ENCODE results near the gene IDH3A. TPM values are rescaled to one million over a fixed set of nuclear protein-coding genes. Genes with fewer than 3 reads are reported as not detected.
A peak's percentile ranks its signal among the peaks of the same experiment; 100 is the strongest.

Gene IDH3A
- total RNA-seq (100 to 1,000 TPM in 1 of 4 donors, 10 to 100 TPM in 3; 74.9 to 106 (median 93.9) TPM), polyA plus RNA-seq (10 to 100 TPM; 78.1 to 85.1 (median 79.5) TPM)

DNA sequence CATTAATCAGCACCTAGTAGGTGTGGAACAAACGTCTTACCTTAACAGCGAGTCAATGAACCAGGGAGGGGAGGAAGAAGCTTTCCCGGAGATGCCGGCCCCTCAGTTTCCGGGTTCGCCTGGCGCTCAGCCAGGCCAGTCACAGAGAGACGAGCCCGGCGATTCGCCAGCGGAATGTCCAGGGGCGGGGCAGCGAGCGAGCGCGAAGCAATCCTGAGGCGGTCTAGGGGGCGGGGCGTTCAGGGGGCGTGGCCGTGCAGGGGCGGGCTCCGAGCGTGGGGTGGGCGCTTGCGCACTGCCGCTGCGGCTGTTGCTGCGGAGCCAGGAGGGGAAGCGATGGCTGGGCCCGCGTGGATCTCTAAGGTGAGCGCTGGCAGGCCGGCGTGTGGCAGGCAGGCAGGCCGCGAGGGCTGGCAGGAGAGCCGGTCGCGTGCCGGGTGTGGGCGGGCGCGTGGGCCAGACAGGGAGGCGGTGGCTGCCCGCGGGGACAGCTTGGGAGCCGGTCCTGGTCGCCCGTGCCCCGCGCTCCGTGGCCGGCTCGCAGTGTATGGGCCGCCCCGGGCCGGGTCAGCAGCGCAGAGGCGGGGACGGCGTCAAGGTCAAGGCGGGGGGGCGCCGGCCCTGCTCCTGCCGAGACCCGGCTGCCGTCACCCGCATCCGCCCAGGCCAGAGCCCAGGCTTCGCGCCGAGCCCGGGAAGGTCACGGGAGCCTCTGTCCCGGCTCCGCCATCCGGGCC, at the start of gene IDH3A:
TSS of gene IDH3A (plus strand) at position 295 of the 737 bp plus-strand sequence. CDS start at position 337, 42 bp downstream.
- no peaks in the 10 kb centered on the region for H3K27me3 ChIP-seq
- intact Hi-C loops (cut with DNase I): loop anchor here (1.0 to 2.0 kb wide), 2 partner anchors 18 to 724 kb away; partner anchors contain the start of genes CIB2 and MORF4L1
- H3K27ac ChIP-seq: peak within 1 kb of the TSS; percentile 88 to 96 (median 91)
- H3K4me3 ChIP-seq: peak within 1 kb of the TSS; percentile 63 to 98 (median 78)
- DNase-seq: peak; percentile 100
- no peaks in the 10 kb centered on the region for H3K36me3 ChIP-seq
- TF ChIP-seq EP300 (IDR thresholded peaks at IDR 0.05) (no peak), POLR2A (IDR thresholded peaks at IDR 0.05) (peak; percentile 39 to 45), POLR2AphosphoS5 (IDR thresholded peaks at IDR 0.05) (peak; percentile 90 to 97 (median 95))
- TF ChIP-seq, protein P1, sequence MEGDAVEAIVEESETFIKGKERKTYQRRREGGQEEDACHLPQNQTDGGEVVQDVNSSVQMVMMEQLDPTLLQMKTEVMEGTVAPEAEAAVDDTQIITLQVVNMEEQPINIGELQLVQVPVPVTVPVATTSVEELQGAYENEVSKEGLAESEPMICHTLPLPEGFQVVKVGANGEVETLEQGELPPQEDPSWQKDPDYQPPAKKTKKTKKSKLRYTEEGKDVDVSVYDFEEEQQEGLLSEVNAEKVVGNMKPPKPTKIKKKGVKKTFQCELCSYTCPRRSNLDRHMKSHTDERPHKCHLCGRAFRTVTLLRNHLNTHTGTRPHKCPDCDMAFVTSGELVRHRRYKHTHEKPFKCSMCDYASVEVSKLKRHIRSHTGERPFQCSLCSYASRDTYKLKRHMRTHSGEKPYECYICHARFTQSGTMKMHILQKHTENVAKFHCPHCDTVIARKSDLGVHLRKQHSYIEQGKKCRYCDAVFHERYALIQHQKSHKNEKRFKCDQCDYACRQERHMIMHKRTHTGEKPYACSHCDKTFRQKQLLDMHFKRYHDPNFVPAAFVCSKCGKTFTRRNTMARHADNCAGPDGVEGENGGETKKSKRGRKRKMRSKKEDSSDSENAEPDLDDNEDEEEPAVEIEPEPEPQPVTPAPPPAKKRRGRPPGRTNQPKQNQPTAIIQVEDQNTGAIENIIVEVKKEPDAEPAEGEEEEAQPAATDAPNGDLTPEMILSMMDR (IDR thresholded peaks at IDR 0.05): no peak
- 0% methylated on average over 79 of the region's 79 CpGs for WGBS, 2 donors
- peaks cover 0 to 28% (median 19%) of the 10 kb centered on the region in 4 donors for H3K4me1 ChIP-seq
- H3K9me3 ChIP-seq: no peaks in the 10 kb centered on the region

DNA sequence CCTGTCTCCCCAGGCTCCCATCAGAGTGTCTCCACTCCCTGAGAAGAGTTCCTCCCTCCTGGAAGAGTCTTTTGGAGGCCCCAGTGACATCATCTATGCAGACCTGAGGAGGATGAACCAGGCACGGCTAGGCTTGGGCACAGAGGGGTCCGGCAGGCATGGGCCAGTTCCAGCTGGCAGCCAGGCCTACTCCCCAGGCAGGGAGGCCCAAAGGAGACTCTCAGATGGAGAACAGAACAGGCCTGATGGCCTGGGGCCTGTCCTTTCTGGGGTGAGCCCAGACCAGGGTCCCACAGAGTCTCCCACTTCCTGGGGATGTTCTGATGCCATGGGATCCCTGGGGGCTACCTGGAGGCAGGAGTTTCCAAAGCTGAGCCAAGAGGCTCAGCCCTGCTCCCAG, 48.3 kb upstream of the IDH3A start:
- no peaks in the 10 kb centered on the region for H3K4me1 ChIP-seq
- intact Hi-C loops (cut with DNase I): no loop called here
- H3K27ac ChIP-seq: no peak overlapping the region
- WGBS, 2 donors: 90 to 93% methylated on average over 2 of the region's 2 CpGs
- DNase-seq: peak; percentile 56
- H3K27me3 ChIP-seq: no peaks in the 10 kb centered on the region
- H3K4me3 ChIP-seq: no peak overlapping the region
- H3K36me3 ChIP-seq: no peaks in the 10 kb centered on the region
- TF ChIP-seq EP300 (IDR thresholded peaks at IDR 0.05): no peak
- TF ChIP-seq, protein P1 (IDR thresholded peaks at IDR 0.05): no peak
- no peak for TF ChIP-seq POLR2A (IDR thresholded peaks at IDR 0.05)
- no peak for TF ChIP-seq POLR2AphosphoS5 (IDR thresholded peaks at IDR 0.05)
- no peaks in the 10 kb centered on the region for H3K9me3 ChIP-seq

DNA sequence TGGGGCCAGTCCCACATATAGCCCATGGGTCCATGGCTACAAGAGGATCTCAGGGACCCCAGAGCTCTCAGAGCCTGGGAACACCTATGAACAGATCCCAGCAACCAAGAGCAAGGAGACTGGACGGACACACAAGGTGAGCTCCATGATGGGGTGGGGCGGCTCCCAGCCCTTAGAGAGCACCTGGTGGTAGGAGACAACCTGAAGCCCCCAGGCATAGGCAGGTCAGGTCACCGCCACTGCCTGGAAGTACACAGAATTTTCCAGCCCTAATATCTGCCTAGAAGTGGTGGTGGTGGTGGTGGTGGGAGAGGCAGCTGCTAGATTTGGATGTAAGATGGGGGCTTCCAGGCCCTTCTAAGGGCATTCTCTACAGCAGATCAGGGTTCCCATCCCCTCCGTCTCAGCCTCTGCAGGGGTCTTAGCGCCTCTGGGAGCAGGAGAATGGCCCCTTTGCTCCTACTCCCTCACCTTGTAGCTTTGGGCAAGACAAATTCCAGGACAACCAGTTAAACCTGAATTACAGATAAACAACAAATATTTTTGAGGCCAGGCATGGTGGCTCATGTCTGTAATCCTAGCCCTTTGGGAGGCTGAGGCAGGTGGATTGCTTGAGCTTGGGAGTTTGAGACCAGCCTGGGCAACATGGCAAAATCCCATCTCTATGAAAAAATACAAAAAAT, 47.6 kb upstream of the IDH3A start:
- H3K27ac ChIP-seq: no peak overlapping the region
- H3K27me3 ChIP-seq: no peaks in the 10 kb centered on the region
- intact Hi-C loops (cut with DNase I): no loop called here
- no peaks in the 10 kb centered on the region for H3K36me3 ChIP-seq
- TF ChIP-seq EP300 (IDR thresholded peaks at IDR 0.05) (no peak), POLR2AphosphoS5 (IDR thresholded peaks at IDR 0.05) (no peak), POLR2A (IDR thresholded peaks at IDR 0.05) (no peak)
- TF ChIP-seq, protein P1 (IDR thresholded peaks at IDR 0.05): no peak
- H3K4me1 ChIP-seq: no peaks in the 10 kb centered on the region
- no peak overlapping the region for H3K4me3 ChIP-seq
- H3K9me3 ChIP-seq: no peaks in the 10 kb centered on the region
- WGBS, 2 donors: 97% methylated on average over 5 of the region's 5 CpGs
- peak; percentile 36 for DNase-seq

DNA sequence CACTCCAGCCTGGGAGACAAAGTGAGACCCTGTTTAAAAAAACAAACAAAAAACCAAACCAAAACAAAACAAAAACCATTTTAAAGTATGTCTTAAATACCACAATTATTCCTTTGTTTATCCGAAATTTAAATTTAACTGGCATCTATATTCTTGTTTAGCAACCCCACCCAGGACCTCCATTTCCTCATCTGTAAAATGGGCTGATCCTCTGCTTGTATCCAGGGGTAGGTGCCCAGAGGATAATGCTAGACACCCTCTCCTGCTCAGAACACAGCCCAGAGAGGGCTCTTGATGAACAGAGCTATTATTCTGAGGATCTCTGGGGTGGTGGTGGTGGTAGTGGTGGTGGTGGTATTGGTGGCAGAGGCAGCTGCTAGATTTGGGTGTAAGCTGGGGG, 47.0 kb upstream of the IDH3A start:
- Histone ChIP-seq H3K27me3 (no peaks in the 10 kb centered on the region), H3K36me3 (no peaks in the 10 kb centered on the region), H3K27ac (no peak overlapping the region), H3K9me3 (no peaks in the 10 kb centered on the region), H3K4me1 (no peaks in the 10 kb centered on the region), H3K4me3 (no peak overlapping the region)
- intact Hi-C loops (cut with DNase I): no loop called here
- no peak for DNase-seq
- WGBS, 2 donors: 82 to 93% methylated on average over 1 of the region's 1 CpG
- no peak for TF ChIP-seq POLR2A (IDR thresholded peaks at IDR 0.05)

DNA sequence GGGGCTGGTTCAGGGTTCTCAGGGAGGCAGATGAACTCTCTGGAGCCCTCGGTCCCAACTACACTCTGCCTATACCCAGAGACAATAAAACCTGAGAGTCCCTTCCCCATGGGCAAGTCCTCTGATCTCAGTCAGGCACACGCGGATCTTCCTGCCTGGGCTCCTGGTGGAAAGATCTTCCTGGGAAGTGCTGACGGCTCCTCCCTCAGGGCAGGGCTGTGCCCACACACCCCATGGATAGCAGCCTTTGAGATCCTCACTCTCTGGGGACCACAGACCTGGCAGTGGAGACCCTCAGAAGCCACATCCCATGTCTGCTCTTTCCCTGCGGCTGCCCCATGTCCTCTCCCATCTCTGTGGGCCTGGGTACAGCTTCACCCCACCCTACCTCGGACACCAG, 46.4 kb upstream of the IDH3A start:
- intact Hi-C loops (cut with DNase I): no loop called here
- H3K27me3 ChIP-seq: no peaks in the 10 kb centered on the region
- WGBS, 2 donors: 67 to 81% methylated on average over 6 of the region's 6 CpGs
- DNase-seq: no peak
- no peaks in the 10 kb centered on the region for H3K9me3 ChIP-seq
- no peak overlapping the region for H3K4me3 ChIP-seq
- no peaks in the 10 kb centered on the region for H3K4me1 ChIP-seq
- no peaks in the 10 kb centered on the region for H3K36me3 ChIP-seq
- TF ChIP-seq POLR2A (IDR thresholded peaks at IDR 0.05) (no peak), EP300 (IDR thresholded peaks at IDR 0.05) (no peak), POLR2AphosphoS5 (IDR thresholded peaks at IDR 0.05) (no peak)
- TF ChIP-seq, protein P1 (IDR thresholded peaks at IDR 0.05): no peak
- no peak overlapping the region for H3K27ac ChIP-seq

Measured in sigmoid colon (tissue), 7 donors.